Stomach smooth muscle (tissue), 2 donors: Measurements from ENCODE around the gene ZNF124.
"Not testable (repeated sequence)": the region's sequence is repeated elsewhere in the genome, so short reads cannot be mapped to it uniquely, and the experiment has no call there.

Experiments
- H3K27ac ChIP-seq: one replicate; pipeline ENCODE4 v1.7.0; 2013; ENCODE audit warnings: mild to moderate bottlenecking, low read length, inconsistent platforms
- H3K27me3 ChIP-seq, 2 donors: one replicate each; pipeline ENCODE4 v1.7.0; 2013; ENCODE audit warnings: low read length in 2 of 2; ENCODE audit not compliant: insufficient read depth in 2 of 2, control insufficient read depth in 1 of 2
- H3K36me3 ChIP-seq, 2 donors: one replicate each; pipeline ENCODE4 v1.7.0; 2013; ENCODE audit warnings: low read length in 2 of 2; ENCODE audit not compliant: control insufficient read depth in 2 of 2, insufficient read depth in 2 of 2
- H3K4me1 ChIP-seq: one replicate; pipeline ENCODE4 v1.7.0; 2013; ENCODE audit warnings: low read length; ENCODE audit not compliant: control insufficient read depth, insufficient read depth
- H3K4me3 ChIP-seq, 2 donors: one replicate each; pipeline ENCODE4 v1.7.0; 2013; ENCODE audit warnings: low read length in 2 of 2
- H3K9ac ChIP-seq, 2 donors: one replicate each; pipeline ENCODE4 v1.7.0; 2013; ENCODE audit warnings: low read length in 2 of 2, mild to moderate bottlenecking in 1 of 2
- H3K9me3 ChIP-seq, 2 donors: one replicate each; pipeline ENCODE4 v1.7.0; 2013; ENCODE audit warnings: low read length in 2 of 2; ENCODE audit not compliant: control insufficient read depth in 2 of 2
- donor health status: healthy.
- donor health status: Pancreatic carcinoma.

The ZNF124 gene

DNA sequence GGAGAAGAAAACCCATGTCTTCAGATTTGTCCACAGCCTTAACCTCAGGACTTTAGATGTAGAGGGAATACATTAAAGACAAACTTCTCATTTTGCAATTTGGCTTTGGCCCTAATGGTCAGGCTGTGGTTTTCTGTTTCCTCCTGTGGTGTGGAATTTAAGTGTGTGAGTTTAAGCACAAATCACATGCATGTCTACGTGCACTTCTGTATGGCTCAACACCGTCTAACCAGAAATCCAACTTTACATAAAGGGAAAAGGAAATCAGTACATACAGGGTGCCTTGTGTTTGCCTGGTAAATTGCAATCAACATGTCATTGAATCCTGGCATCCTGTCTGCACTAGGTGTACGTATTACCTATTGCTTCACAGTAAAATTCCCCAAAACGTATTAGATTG lies 1.2 kb upstream of the ZNF124 start:
- Histone ChIP-seq H3K27me3 (no peaks in the 10 kb centered on the region), H3K9me3 (no peaks in the 10 kb centered on the region), H3K4me1 (no peaks in the 10 kb centered on the region), H3K4me3 (no peak overlapping the region), H3K9ac (no peak overlapping the region), H3K27ac (no peak overlapping the region), H3K36me3 (no peaks in the 10 kb centered on the region)

DNA sequence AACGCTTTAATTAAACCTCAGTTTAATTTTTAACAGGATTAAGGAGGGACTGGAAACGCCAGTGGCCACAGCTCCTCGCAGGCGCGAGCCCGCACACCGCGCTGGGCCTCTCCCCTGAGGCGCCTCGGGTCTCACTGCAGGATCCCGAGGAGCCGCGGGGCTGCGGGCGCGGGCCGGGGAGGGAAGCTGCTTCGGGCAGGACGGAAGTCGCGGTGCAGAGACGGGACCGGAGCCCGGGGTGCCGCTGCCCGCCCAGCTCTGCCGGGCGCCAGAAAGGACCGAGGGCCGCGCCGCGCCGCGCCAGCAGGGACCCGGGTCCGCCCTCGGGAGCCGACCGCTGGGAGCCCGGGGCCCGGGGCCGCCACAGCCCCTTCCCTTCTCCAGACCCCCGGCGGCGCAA lies 377 bp downstream of the ZNF124 start:
- not testable (repeated sequence) for H3K4me3 ChIP-seq, H3K36me3 ChIP-seq, H3K27ac ChIP-seq, H3K4me1 ChIP-seq, H3K9ac ChIP-seq, H3K27me3 ChIP-seq, H3K9me3 ChIP-seq

GRCh38 chr1:247165674-247166073 lies 6.1 kb downstream of the ZNF124 start:
- Histone ChIP-seq H3K27ac (no peak overlapping the region), H3K9me3 (peaks cover 0 to 5% of the 10 kb centered on the region in 2 donors), H3K27me3 (no peaks in the 10 kb centered on the region), H3K4me1 (no peaks in the 10 kb centered on the region), H3K36me3 (no peaks in the 10 kb centered on the region), H3K9ac (no peak overlapping the region), H3K4me3 (no peak overlapping the region)

GRCh38 chr1:247164694-247165093 lies 7.1 kb downstream of the ZNF124 start:
- H3K9me3 ChIP-seq = peaks cover 0 to 5% of the 10 kb centered on the region in 2 donors
- H3K4me3 ChIP-seq = no peak overlapping the region
- no peak overlapping the region for H3K9ac ChIP-seq
- H3K36me3 ChIP-seq = no peaks in the 10 kb centered on the region
- no peaks in the 10 kb centered on the region for H3K4me1 ChIP-seq
- no peaks in the 10 kb centered on the region for H3K27me3 ChIP-seq
- H3K27ac ChIP-seq = no peak overlapping the region

- H3K27me3 ChIP-seq = no peaks in the 10 kb centered on the region
- H3K36me3 ChIP-seq = peaks cover 15 to 16% of the 10 kb centered on the region in 2 donors
- peaks cover 24 to 25% of the 10 kb centered on the region in 2 donors for H3K9me3 ChIP-seq
- H3K4me1 ChIP-seq = no peaks in the 10 kb centered on the region
- H3K27ac ChIP-seq = no peak overlapping the region
- peak overlapping the region in 1 of 2 donors; percentile 26 for H3K4me3 ChIP-seq
- no peak overlapping the region for H3K9ac ChIP-seq
Observed at GRCh38 chr1:247156787-247157232, 15.0 kb downstream of the ZNF124 start.

- peaks cover 0 to 4% of the 10 kb centered on the region in 2 donors for H3K36me3 ChIP-seq
- H3K9ac ChIP-seq = no peak overlapping the region
- H3K4me1 ChIP-seq = no peaks in the 10 kb centered on the region
- H3K4me3 ChIP-seq = no peak overlapping the region
- peaks cover 6 to 9% of the 10 kb centered on the region in 2 donors for H3K9me3 ChIP-seq
- no peak overlapping the region for H3K27ac ChIP-seq
- no peaks in the 10 kb centered on the region for H3K27me3 ChIP-seq
Observed at GRCh38 chr1:247147781-247148180, 24.0 kb downstream of the ZNF124 start.

GRCh38 chr1:247147120-247147519 lies 24.7 kb downstream of the ZNF124 start:
- not testable (repeated sequence) for H3K27me3 ChIP-seq, H3K4me1 ChIP-seq, H3K9ac ChIP-seq, H3K9me3 ChIP-seq, H3K4me3 ChIP-seq, H3K36me3 ChIP-seq, H3K27ac ChIP-seq

DNA sequence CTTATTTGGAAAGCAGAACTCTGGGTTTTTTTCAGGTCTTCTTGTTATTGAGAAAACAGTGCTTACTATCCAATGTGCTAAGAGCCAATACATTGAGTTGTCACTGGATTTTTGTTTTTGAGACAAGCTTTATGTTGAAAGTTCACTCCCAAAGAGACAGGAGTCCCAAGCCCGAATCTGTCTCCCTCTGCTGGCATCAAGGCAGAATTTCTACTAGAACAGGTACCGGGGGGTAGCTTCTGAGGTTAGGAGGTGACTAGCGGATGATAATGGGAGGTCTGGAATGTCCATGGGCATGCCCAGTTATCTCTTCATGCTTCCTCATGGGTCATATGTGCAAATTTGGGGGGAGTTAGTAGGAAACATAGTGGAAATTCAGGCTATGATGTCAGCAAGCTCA lies 25.1 kb downstream of the ZNF124 start:
- Histone ChIP-seq H3K4me1 (no peaks in the 10 kb centered on the region), H3K27me3 (no peaks in the 10 kb centered on the region), H3K27ac (no peak overlapping the region), H3K9ac (no peak overlapping the region), H3K9me3 (peaks cover 6 to 11% of the 10 kb centered on the region in 2 donors), H3K36me3 (peaks cover 0 to 4% of the 10 kb centered on the region in 2 donors), H3K4me3 (no peak overlapping the region)

DNA sequence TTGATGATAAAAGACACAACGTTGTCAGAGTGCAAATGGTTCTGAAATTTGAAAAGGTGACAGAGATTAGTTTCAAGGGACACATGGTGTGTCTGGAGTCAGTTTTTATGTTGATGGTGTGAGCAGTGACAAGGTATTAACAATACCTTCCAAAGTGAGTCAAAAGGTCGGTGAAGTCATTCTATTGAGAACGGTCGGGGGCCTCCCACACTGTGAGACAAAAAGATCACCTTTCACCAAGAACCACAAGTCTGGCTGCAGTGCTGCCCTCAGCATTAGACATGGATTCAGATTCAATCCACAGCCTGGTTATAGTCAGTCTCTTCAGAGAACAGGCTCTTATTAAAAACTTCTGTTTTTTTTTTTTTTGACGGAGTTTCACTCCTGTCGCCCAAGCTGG lies 26.5 kb downstream of the ZNF124 start:
- Histone ChIP-seq H3K4me1 (no peaks in the 10 kb centered on the region), H3K9ac (no peak overlapping the region), H3K27ac (no peak overlapping the region), H3K36me3 (peaks cover 0 to 4% of the 10 kb centered on the region in 2 donors), H3K9me3 (peaks cover 11 to 16% of the 10 kb centered on the region in 2 donors), H3K4me3 (no peak overlapping the region), H3K27me3 (no peaks in the 10 kb centered on the region)

DNA sequence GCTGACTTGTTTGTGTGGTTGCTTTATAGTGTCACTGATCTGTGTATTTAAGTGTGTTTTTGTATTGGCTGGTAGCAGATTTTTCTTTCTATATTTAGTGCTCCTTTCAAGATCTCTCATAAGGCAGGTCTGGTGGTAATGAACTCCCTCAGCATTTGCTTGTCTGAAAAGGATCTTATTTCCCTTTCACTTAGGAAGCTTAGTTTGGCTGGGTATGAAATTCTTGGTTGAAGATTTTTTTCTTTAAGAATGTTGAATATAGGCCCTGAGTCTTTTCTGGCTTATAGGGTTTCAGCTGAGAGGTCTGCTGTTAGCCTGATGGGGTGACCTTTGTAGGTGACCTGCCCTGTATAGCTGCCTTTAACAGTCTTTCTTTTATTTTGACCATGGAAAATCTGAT lies 32.3 kb downstream of the ZNF124 start:
- not testable (repeated sequence) for H3K27ac ChIP-seq, H3K9ac ChIP-seq, H3K36me3 ChIP-seq, H3K4me1 ChIP-seq, H3K27me3 ChIP-seq, H3K4me3 ChIP-seq
- H3K9me3 ChIP-seq = peaks cover 22 to 25% of the 10 kb centered on the region in 2 donors

DNA sequence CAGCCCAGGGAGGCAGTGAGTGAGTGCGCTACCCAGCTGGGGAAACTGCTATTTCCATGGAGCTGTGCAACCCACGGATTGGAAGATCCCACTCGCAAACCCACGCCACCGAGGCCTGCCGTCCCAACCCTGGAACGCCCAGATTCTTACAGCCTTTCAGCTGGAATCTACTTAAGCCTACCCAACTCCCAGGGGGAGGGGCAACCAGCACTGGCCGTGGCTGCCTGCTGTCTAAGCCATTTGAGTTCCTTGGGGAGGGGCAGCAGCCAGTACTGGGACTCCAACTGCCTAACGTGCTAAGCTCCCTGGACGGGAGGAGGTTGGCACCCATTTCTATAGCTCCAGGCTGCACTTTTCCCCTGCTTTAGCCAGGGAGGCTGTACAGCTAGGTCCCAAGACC lies 40.6 kb downstream of the ZNF124 start:
- Histone ChIP-seq H3K27me3 (no peaks in the 10 kb centered on the region), H3K9ac (no peak overlapping the region), H3K4me1 (no peaks in the 10 kb centered on the region), H3K27ac (no peak overlapping the region), H3K9me3 (peaks cover 0 to 10% of the 10 kb centered on the region in 2 donors), H3K4me3 (no peak overlapping the region), H3K36me3 (no peaks in the 10 kb centered on the region)
